Fibroblast of pulmonary artery (primary cell): ENCODE results near the gene TRAPPC1.

Experiments
- DNase-seq: peaks from one replicate; pipeline ENCODE4 v3.0.0-alpha.2; 2010; ENCODE audit warnings: low read depth
- H3K4me3 ChIP-seq: replicated peaks from 2 replicates; pipeline ENCODE4 v1.5.1; 2011; ENCODE audit warnings: low read depth, mild to moderate bottlenecking, control low read depth, low read length, moderate library complexity
- TF ChIP-seq, protein P1 (sequence below): IDR thresholded peaks from 2 replicates; pipeline ENCODE4 v1.5.1; 2011; ENCODE audit warnings: mild to moderate bottlenecking, control low read depth, low read length, inconsistent platforms; ENCODE audit errors: missing control alignments

TRAPPC1 gene

GRCh38 chr17:7886227-7887037, 45.3 kb downstream of the TRAPPC1 start:
- H3K4me3 ChIP-seq = peak overlapping the region; percentile 78

GRCh38 chr17:7885367-7886226, 46.1 kb downstream of the TRAPPC1 start:
- TF ChIP-seq, protein P1, sequence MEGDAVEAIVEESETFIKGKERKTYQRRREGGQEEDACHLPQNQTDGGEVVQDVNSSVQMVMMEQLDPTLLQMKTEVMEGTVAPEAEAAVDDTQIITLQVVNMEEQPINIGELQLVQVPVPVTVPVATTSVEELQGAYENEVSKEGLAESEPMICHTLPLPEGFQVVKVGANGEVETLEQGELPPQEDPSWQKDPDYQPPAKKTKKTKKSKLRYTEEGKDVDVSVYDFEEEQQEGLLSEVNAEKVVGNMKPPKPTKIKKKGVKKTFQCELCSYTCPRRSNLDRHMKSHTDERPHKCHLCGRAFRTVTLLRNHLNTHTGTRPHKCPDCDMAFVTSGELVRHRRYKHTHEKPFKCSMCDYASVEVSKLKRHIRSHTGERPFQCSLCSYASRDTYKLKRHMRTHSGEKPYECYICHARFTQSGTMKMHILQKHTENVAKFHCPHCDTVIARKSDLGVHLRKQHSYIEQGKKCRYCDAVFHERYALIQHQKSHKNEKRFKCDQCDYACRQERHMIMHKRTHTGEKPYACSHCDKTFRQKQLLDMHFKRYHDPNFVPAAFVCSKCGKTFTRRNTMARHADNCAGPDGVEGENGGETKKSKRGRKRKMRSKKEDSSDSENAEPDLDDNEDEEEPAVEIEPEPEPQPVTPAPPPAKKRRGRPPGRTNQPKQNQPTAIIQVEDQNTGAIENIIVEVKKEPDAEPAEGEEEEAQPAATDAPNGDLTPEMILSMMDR = no peak
- peak overlapping the region; percentile 78 for H3K4me3 ChIP-seq
- DNase-seq = peak; percentile 31

More at GRCh38 chr17:7886227-7887037, 45.3 kb downstream of the TRAPPC1 start:
- DNase-seq = peak; percentile 30
- TF ChIP-seq, protein P1 = peak; percentile 7

GRCh38 chr17:7884581-7885366, 47.0 kb downstream of the TRAPPC1 start:
- no peak for DNase-seq
- TF ChIP-seq, protein P1 = no peak
- H3K4me3 ChIP-seq = peak overlapping the region; percentile 78

GRCh38 chr17:7883781-7884386, 47.9 kb downstream of the TRAPPC1 start:
- peak overlapping the region; percentile 78 for H3K4me3 ChIP-seq
- peak; percentile 41 for DNase-seq
- TF ChIP-seq, protein P1 = no peak

- H3K4me3 ChIP-seq = no peak overlapping the region
- TF ChIP-seq, protein P1 = no peak
- no peak for DNase-seq
These were observed 49.1 kb downstream of the TRAPPC1 start for GRCh38 chr17:7882629-7883028.

GRCh38 chr17:7882068-7882467, 49.7 kb downstream of the TRAPPC1 start:
- TF ChIP-seq, protein P1 = no peak
- H3K4me3 ChIP-seq = no peak overlapping the region
- DNase-seq = no peak
